ENCODE measurements around the gene VPS8. TPM values are rescaled to one million over a fixed set of nuclear protein-coding genes. Genes with fewer than 3 reads are reported as not detected.

The VPS8 gene
- total and polyA plus RNA-seq, 2 of the 13 experiments (the other 11 are each of a cell fraction or from before 2014, with no cell fraction given), result 14.2 to 35.1 TPM

GRCh38 chr3:184812662-184813042, 686 bp downstream of the VPS8 start (continued):
- TF ChIP-seq E2F2 (CRISPR knock-in tag; IDR thresholded peaks at IDR 0.05; ENCODE audit: borderline replicate concordance), result no peak
- 0 out of 2 replicates have a peak, but pooled peaks have one; percentile 34 for TF ChIP-seq ZNF274 (CRISPR knock-in tag; IDR thresholded peaks at IDR 0.05)
- no peak for TF ChIP-seq IRF1 (CRISPR knock-in tag; IDR thresholded peaks at IDR 0.05; ENCODE audit: low read depth)
- no peak for TF ChIP-seq ZFP62 (CRISPR knock-in tag; IDR thresholded peaks at IDR 0.05)
- no peak for TF ChIP-seq GPBP1L1 (CRISPR knock-in tag; IDR thresholded peaks at IDR 0.05)
- no peak for TF ChIP-seq SP4 (CRISPR knock-in tag; IDR thresholded peaks at IDR 0.05)
- 0 out of 2 replicates have a peak, but pooled peaks have one; percentile 7 for TF ChIP-seq IKZF5 (CRISPR knock-in tag; IDR thresholded peaks at IDR 0.05)
- no peak for TF ChIP-seq TAF15 (IDR thresholded peaks at IDR 0.05; ENCODE audit: low read depth, low read length, poor library complexity, severe bottlenecking)
- TF ChIP-seq ZBTB34 (CRISPR knock-in tag; IDR thresholded peaks at IDR 0.05), result no peak
- no peak for TF ChIP-seq ATF7 (IDR thresholded peaks at IDR 0.05)
- TF ChIP-seq ATF7 (CRISPR knock-in tag; IDR thresholded peaks at IDR 0.05), result peak; percentile 37; the same call in 1 of the 2 replicates
- TF ChIP-seq ZNF230 (CRISPR knock-in tag; IDR thresholded peaks at IDR 0.05), result 0 out of 2 replicates have a peak, but pooled peaks have one; percentile 6
- no peak for TF ChIP-seq GLMP (CRISPR knock-in tag; IDR thresholded peaks at IDR 0.05; ENCODE audit: borderline replicate concordance)
- no peak for TF ChIP-seq CREBL2 (CRISPR knock-in tag; IDR thresholded peaks at IDR 0.05; ENCODE audit: borderline replicate concordance)
- TF ChIP-seq ZNF430 (CRISPR knock-in tag; IDR thresholded peaks at IDR 0.05), result 0 out of 2 replicates have a peak, but pooled peaks have one; percentile 48
- no peak for TF ChIP-seq ZNF746 (CRISPR knock-in tag; IDR thresholded peaks at IDR 0.05)
- TF ChIP-seq AGO1 (IDR thresholded peaks at IDR 0.05; ENCODE audit: low read depth, low read length, poor library complexity, severe bottlenecking), result no peak
- TF ChIP-seq ZNF883 (CRISPR knock-in tag; IDR thresholded peaks at IDR 0.05; ENCODE audit: not compliant biosample characterization), result no peak
- TF ChIP-seq NFE2L1 (CRISPR knock-in tag; IDR thresholded peaks at IDR 0.05; ENCODE audit: borderline replicate concordance), result 0 out of 2 replicates have a peak, but pooled peaks have one; percentile 1
- no peak for TF ChIP-seq NPAS2 (CRISPR knock-in tag; IDR thresholded peaks at IDR 0.05; ENCODE audit: borderline replicate concordance)
- TF ChIP-seq RAD21 (CRISPR knock-in tag; IDR thresholded peaks at IDR 0.05), result no peak
- TF ChIP-seq ZBTB25 (CRISPR knock-in tag; IDR thresholded peaks at IDR 0.05), result no peak

Measured in HepG2 (cell line).